Peyer's patch (tissue), 4 donors: Measurements from ENCODE around the gene SPON2. TPM values are rescaled to one million over a fixed set of nuclear protein-coding genes. Genes with fewer than 3 reads are reported as not detected.

Source experiments
- DNase-seq, 3 donors: peaks; one replicate each; pipeline ENCODE4 v3.0.0-alpha.2; 2017 to 2019
- H3K27ac ChIP-seq, 4 donors: fragments of 200-600 bp; sonication (generic); one replicate each; pipeline ENCODE4 v1.5.1; 2016 to 2019
- H3K27me3 ChIP-seq, 2 donors: fragments of 200-600 bp; sonication (generic); one replicate each; pipeline ENCODE4 v1.5.1; 2019
- H3K36me3 ChIP-seq, 3 donors: fragments of 200-600 bp; sonication (generic); one replicate each; pipeline ENCODE4 v1.5.1; 2016 to 2019
- H3K4me1 ChIP-seq, 4 donors: fragments of 200-600 bp; sonication (generic); one replicate each; pipeline ENCODE4 v1.5.1; 2016 to 2019
- H3K4me3 ChIP-seq, 4 donors: fragments of 200-600 bp; sonication (generic); 1 replicate in 3 of 4; 2 replicates in 1 of 4; pipeline ENCODE4 v1.5.1; 2016 to 2019; ENCODE audit warnings: mild to moderate bottlenecking in 1 of 4
- H3K9me3 ChIP-seq, 4 donors: fragments of 200-600 bp; sonication (generic); one replicate each; pipeline ENCODE4 v1.5.1; 2016 to 2019; ENCODE audit warnings: mild to moderate bottlenecking in 1 of 4
- CTCF ChIP-seq, 6 experiments: fragments of 450-650 bp in 4 of 6; fragments of 200-600 bp in 2 of 6; sonication (generic) in 1 of 6; IDR thresholded peaks; one replicate each; pipeline ENCODE4 v1.5.1; 2017 to 2019; ENCODE audit warnings: antibody characterized with exemption in 6 of 6, mild to moderate bottlenecking in 3 of 6, moderate library complexity in 1 of 6
- POLR2A ChIP-seq, 2 donors: fragments of 450-650 bp; IDR thresholded peaks; one replicate each; pipeline ENCODE4 v1.5.1; 2017; ENCODE audit warnings: antibody characterized with exemption in 2 of 2, mild to moderate bottlenecking in 2 of 2, moderate library complexity in 2 of 2
- total RNA-seq, 4 donors: library from RNA; depleted of rRNA; stranded (reverse); fragments of >200 nt; gene quantifications; one replicate each; pipeline ENCODE4 v1.1.0, GENCODE V29; 2016

SPON2 gene
- total RNA-seq, 4 donors from 2014 or later = 64.3 to 519 (median 165) TPM

- peak overlapping the region in 2 of 4 donors; percentile 30 to 32 for H3K27ac ChIP-seq
- DNase-seq = no peak
Measured at GRCh38 chr4:1175635-1176229, 3.3 kb upstream of the SPON2 start.

DNA sequence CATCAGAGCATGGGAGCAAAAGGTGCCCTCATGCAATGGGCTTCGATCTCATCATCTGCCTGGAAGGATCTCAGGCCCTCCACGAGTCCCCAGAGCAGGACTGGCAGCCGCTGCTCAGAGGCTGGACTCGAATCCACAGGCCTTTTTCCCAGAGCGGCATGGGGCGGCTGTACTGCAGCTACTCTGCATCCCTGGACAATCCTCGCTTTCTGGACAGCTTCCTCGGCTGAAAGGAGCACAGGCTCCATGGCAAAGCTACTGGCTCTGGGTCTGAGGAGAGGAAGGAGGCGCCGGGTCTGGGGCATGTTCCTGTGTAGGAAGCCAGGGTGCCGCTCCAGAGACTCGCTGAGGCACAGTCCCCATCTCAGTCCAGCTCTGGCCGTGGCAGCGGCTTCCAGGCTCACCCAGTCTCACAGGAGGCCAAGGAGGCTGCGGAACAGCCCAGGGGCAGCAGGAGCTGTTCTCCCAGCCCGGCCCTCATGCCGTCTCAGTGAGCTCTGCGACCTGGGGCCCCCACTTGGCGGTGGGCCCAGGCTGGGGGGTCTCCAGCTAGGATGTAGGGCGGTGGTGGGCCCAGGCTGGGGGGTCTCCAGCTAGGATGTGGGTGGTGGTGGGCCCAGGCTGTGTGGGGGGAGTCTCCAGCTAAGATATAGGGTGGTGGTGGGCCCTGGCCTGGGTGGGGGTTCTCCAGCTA lies 2.7 kb upstream of the SPON2 start:
- H3K27me3 ChIP-seq = peaks cover 0 to 22% of the 10 kb centered on the region in 2 donors
- no peak for TF ChIP-seq POLR2A (IDR thresholded peaks at IDR 0.05)
- no peak for TF ChIP-seq CTCF (IDR thresholded peaks at IDR 0.05)
- no peaks in the 10 kb centered on the region for H3K9me3 ChIP-seq
- H3K4me3 ChIP-seq = no peak overlapping the region
- peak in 1 of 3 donors; percentile 45 for DNase-seq
- peaks cover 0 to 43% (median 17%) of the 10 kb centered on the region in 4 donors for H3K4me1 ChIP-seq
- H3K27ac ChIP-seq = peak overlapping the region in 2 of 4 donors; percentile 30 to 32
- no peaks in the 10 kb centered on the region for H3K36me3 ChIP-seq

More at GRCh38 chr4:1175635-1176229, 3.3 kb upstream of the SPON2 start:
- Histone ChIP-seq H3K4me1 (peaks cover 0 to 40% (median 15%) of the 10 kb centered on the region in 4 donors), H3K9me3 (no peaks in the 10 kb centered on the region), H3K27me3 (peaks cover 0 to 19% of the 10 kb centered on the region in 2 donors), H3K36me3 (no peaks in the 10 kb centered on the region), H3K4me3 (no peak overlapping the region)
- no peak for TF ChIP-seq CTCF (IDR thresholded peaks at IDR 0.05)
- TF ChIP-seq POLR2A (IDR thresholded peaks at IDR 0.05) = no peak

GRCh38 chr4:1172971-1173757 lies 781 bp upstream of the SPON2 start:
- TF ChIP-seq CTCF (IDR thresholded peaks at IDR 0.05) = no peak
- TF ChIP-seq POLR2A (IDR thresholded peaks at IDR 0.05) = no peak
- peak in 1 of 3 donors; percentile 51 for DNase-seq
- H3K9me3 ChIP-seq = no peaks in the 10 kb centered on the region
- peaks cover 0 to 22% of the 10 kb centered on the region in 2 donors for H3K27me3 ChIP-seq
- H3K36me3 ChIP-seq = no peaks in the 10 kb centered on the region
- H3K27ac ChIP-seq = peak overlapping the region; percentile 43 to 87 (median 75)
- peak overlapping the region in 2 of 4 donors; percentile 53 to 56 for H3K4me3 ChIP-seq
- peaks cover 0 to 58% (median 17%) of the 10 kb centered on the region in 4 donors for H3K4me1 ChIP-seq

GRCh38 chr4:1171311-1172227 lies 814 bp downstream of the SPON2 start:
- Histone ChIP-seq H3K4me3 (peak overlapping the region; percentile 41 to 56 (median 53)), H3K9me3 (no peaks in the 10 kb centered on the region), H3K27ac (peak overlapping the region; percentile 49 to 87 (median 75)), H3K36me3 (no peaks in the 10 kb centered on the region), H3K4me1 (peaks cover 0 to 52% (median 23%) of the 10 kb centered on the region in 4 donors), H3K27me3 (peaks cover 0 to 22% of the 10 kb centered on the region in 2 donors)
- peak; percentile 45 to 72 (median 55) for DNase-seq
- TF ChIP-seq POLR2A (IDR thresholded peaks at IDR 0.05) (no peak), CTCF (IDR thresholded peaks at IDR 0.05) (no peak)

DNA sequence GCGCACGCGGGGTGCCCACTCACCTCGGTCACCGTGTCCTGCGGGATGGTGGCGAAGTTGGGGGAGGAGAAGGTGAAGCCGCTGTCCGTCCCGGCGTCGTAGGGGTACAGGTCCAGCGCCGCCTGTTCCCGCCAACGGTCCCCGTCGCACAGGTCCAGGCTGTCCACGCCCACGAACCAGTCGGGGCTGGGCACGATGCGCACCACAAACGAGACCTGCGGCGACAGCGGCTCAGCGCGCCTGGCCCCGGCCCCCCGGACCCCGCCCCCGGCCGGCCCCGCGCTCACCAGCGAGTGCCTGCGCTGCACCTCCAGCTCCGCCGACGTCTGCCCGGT lies 1.4 kb downstream of the SPON2 start:
- peak overlapping the region; percentile 41 to 56 (median 53) for H3K4me3 ChIP-seq

More for the DNA sequence above, 1.4 kb downstream of the SPON2 start:
- H3K36me3 ChIP-seq = no peaks in the 10 kb centered on the region
- H3K27ac ChIP-seq = peak overlapping the region in 3 of 4 donors; percentile 69 to 87 (median 81)
- peaks cover 0 to 22% of the 10 kb centered on the region in 2 donors for H3K27me3 ChIP-seq
- H3K9me3 ChIP-seq = no peaks in the 10 kb centered on the region
- DNase-seq = no peak
- peaks cover 0 to 52% (median 23%) of the 10 kb centered on the region in 4 donors for H3K4me1 ChIP-seq
- TF ChIP-seq POLR2A (IDR thresholded peaks at IDR 0.05) = no peak
- no peak for TF ChIP-seq CTCF (IDR thresholded peaks at IDR 0.05)
